Caco-2 (cell line): ENCODE data around the gene TXNDC17. TPM values are rescaled to one million over a fixed set of nuclear protein-coding genes. Genes with fewer than 3 reads are reported as not detected.

Experiments used
- BruUV-seq: library from RNA; stranded (reverse); fragments of 400-500 nt; replicated peaks from 2 replicates; lab custom pipeline; 2021; lab: Mats Ljungman, UMichigan
- CTCF ChIA-PET: fragments of 300-600 bp; sonication (Branson Sonifier 250); formaldehyde crosslinking; loops from one replicate; lab custom pipeline; 2022; ENCODE audit warnings: antibody characterized with exemption; lab: Charles Lee
- POLR2A ChIA-PET: fragments of 300-600 bp; sonication (Branson Sonifier 250); formaldehyde crosslinking; loops from one replicate; lab custom pipeline; 2022; ENCODE audit warnings: antibody characterized with exemption; lab: Charles Lee
- DNase-seq, 2 experiments: peaks; one replicate each; pipeline versions ENCODE4 v3.0.0 to v3.0.0-alpha.2; 2020 to 2022
- H3K27me3 ChIP-seq: replicated peaks from 2 replicates; pipeline ENCODE4 v1.6.0; 2011; ENCODE audit warnings: low read length; ENCODE audit not compliant: control insufficient read depth, insufficient read depth
- H3K36me3 ChIP-seq: 2 replicates; pipeline ENCODE4 v1.5.1; 2011; ENCODE audit warnings: low read length; ENCODE audit not compliant: control insufficient read depth, insufficient read depth
- H3K4me1 ChIP-seq: fragments of 250-450 bp; sonication (Bioruptor Pico); 2 replicates; pipeline ENCODE4 v1.5.1; 2020; ENCODE audit warnings: mild to moderate bottlenecking
- H3K4me3 ChIP-seq: 2 replicates; pipeline ENCODE4 v1.5.1; 2011; ENCODE audit warnings: low read depth, mild to moderate bottlenecking, control low read depth, low read length
- H3K9me3 ChIP-seq: fragments of 250-450 bp; sonication (Bioruptor Pico); 2 replicates; pipeline ENCODE4 v1.5.1; 2020; ENCODE audit warnings: mild to moderate bottlenecking, moderate library complexity
- H3K27ac Mint-ChIP-seq: one replicate; pipeline ENCODE4 v1.8.0; 2022; ENCODE audit warnings: mixed read lengths; ENCODE audit not compliant: unreplicated experiment
- H3K27me3 Mint-ChIP-seq: one replicate; pipeline ENCODE4 v1.8.0; 2022; ENCODE audit warnings: mixed read lengths; ENCODE audit not compliant: insufficient read depth, unreplicated experiment
- H3K36me3 Mint-ChIP-seq: one replicate; pipeline ENCODE4 v1.8.0; 2022; ENCODE audit warnings: mild to moderate bottlenecking, mixed read lengths; ENCODE audit not compliant: insufficient read depth, unreplicated experiment
- H3K4me1 Mint-ChIP-seq: one replicate; pipeline ENCODE4 v1.8.0; 2022; ENCODE audit warnings: low read depth, mixed read lengths; ENCODE audit not compliant: unreplicated experiment
- H3K4me3 Mint-ChIP-seq: one replicate; pipeline ENCODE4 v1.8.0; 2022; ENCODE audit warnings: mild to moderate bottlenecking, moderate library complexity, mixed read lengths; ENCODE audit not compliant: unreplicated experiment
- H3K9me3 Mint-ChIP-seq: one replicate; pipeline ENCODE4 v1.8.0; 2022; ENCODE audit warnings: mixed read lengths; ENCODE audit not compliant: unreplicated experiment
- CTCF ChIP-seq, 2 experiments: fragments of 200-600 bp in 1 of 2; IDR thresholded peaks; 1 replicate in 1 of 2; 2 replicates in 1 of 2; pipeline versions ENCODE4 v1.5.1 to v1.8.0; 2011 to 2022; ENCODE audit warnings: antibody characterized with exemption in 1 of 2, control low read depth in 1 of 2, inconsistent platforms in 1 of 2, low read depth in 1 of 2, low read length in 1 of 2, mild to moderate bottlenecking in 1 of 2, moderate library complexity in 1 of 2; ENCODE audit not compliant: insufficient read depth in 1 of 2, severe bottlenecking in 1 of 2, unreplicated experiment in 1 of 2
- intact Hi-C: fragments of 100-400 bp; cut with micrococcal nuclease; formaldehyde crosslinking; loops from one replicate; pipeline ENCODE4 v1.10.0; 2022; ENCODE audit not compliant: unreplicated experiment
- total RNA-seq: library from RNA; stranded (reverse); gene quantifications from 2 replicates; pipeline ENCODE4 v1.2.3, GENCODE V29; 2022

The TXNDC17 gene
- total RNA-seq, 1 experiment from 2014 or later = 59.1 TPM

- Histone ChIP-seq H3K9me3 (no peaks in the 10 kb centered on the region), H3K4me3 (no peak overlapping the region), H3K4me1 (no peaks in the 10 kb centered on the region), H3K36me3 (no peaks in the 10 kb centered on the region), H3K27me3 (no peaks in the 10 kb centered on the region)
- Mint-ChIP-seq H3K4me3 (no peak overlapping the region), H3K4me1 (no peaks in the 10 kb centered on the region), H3K36me3 (peaks cover 28% of the 10 kb centered on the region), H3K27ac (no peak overlapping the region), H3K27me3 (no peaks in the 10 kb centered on the region), H3K9me3 (no peaks in the 10 kb centered on the region)
- ChIA-PET POLR2A (no interaction called here), CTCF (no interaction called here)
- BruUV-seq = no TSS peak
- intact Hi-C loops = no loop called here
- TF ChIP-seq CTCF (IDR thresholded peaks at IDR 0.05; ENCODE audit: insufficient read depth in 1 of 2, low read depth in 1 of 2, low read length in 1 of 2, severe bottlenecking in 1 of 2, unreplicated experiment in 1 of 2) = no peak
- DNase-seq = no peak
These were observed 38.7 kb upstream of the TXNDC17 start for GRCh38 chr17:6602141-6602540.

GRCh38 chr17:6603744-6604325 lies 37.0 kb upstream of the TXNDC17 start:
- Mint-ChIP-seq H3K36me3 (peaks cover 29% of the 10 kb centered on the region), H3K27me3 (no peaks in the 10 kb centered on the region), H3K4me1 (no peaks in the 10 kb centered on the region), H3K9me3 (no peaks in the 10 kb centered on the region), H3K4me3 (no peak overlapping the region), H3K27ac (no peak overlapping the region)
- POLR2A ChIA-PET = no interaction called here
- no peaks in the 10 kb centered on the region for H3K27me3 ChIP-seq
- H3K9me3 ChIP-seq = no peaks in the 10 kb centered on the region
- BruUV-seq = no TSS peak
- intact Hi-C loops = no loop called here
- TF ChIP-seq CTCF (IDR thresholded peaks at IDR 0.05; ENCODE audit: insufficient read depth in 1 of 2, low read depth in 1 of 2, low read length in 1 of 2, severe bottlenecking in 1 of 2, unreplicated experiment in 1 of 2) = no peak
- CTCF ChIA-PET = no interaction called here
- no peak overlapping the region for H3K4me3 ChIP-seq
- H3K4me1 ChIP-seq = no peaks in the 10 kb centered on the region
- DNase-seq = no peak
- no peaks in the 10 kb centered on the region for H3K36me3 ChIP-seq

GRCh38 chr17:6605142-6605541 lies 35.7 kb upstream of the TXNDC17 start:
- H3K9me3 ChIP-seq = no peaks in the 10 kb centered on the region
- ChIA-PET CTCF (no interaction called here), POLR2A (no interaction called here)
- Mint-ChIP-seq H3K36me3 (peaks cover 35% of the 10 kb centered on the region), H3K4me3 (no peak overlapping the region), H3K27me3 (no peaks in the 10 kb centered on the region), H3K9me3 (no peaks in the 10 kb centered on the region), H3K27ac (no peak overlapping the region), H3K4me1 (no peaks in the 10 kb centered on the region)
- H3K4me1 ChIP-seq = no peaks in the 10 kb centered on the region
- H3K36me3 ChIP-seq = no peaks in the 10 kb centered on the region
- no peaks in the 10 kb centered on the region for H3K27me3 ChIP-seq
- H3K4me3 ChIP-seq = no peak overlapping the region
- intact Hi-C loops = no loop called here
- BruUV-seq = no TSS peak
- DNase-seq = no peak
- no peak for TF ChIP-seq CTCF (IDR thresholded peaks at IDR 0.05; ENCODE audit: insufficient read depth in 1 of 2, low read depth in 1 of 2, low read length in 1 of 2, severe bottlenecking in 1 of 2, unreplicated experiment in 1 of 2)
